AG04450 (cell line): ENCODE data around the gene CD84. TPM values are rescaled to one million over a fixed set of nuclear protein-coding genes. Genes with fewer than 3 reads are reported as not detected.

Experiments used
- CTCF ChIA-PET: fragments of 300-600, 350-600 bp; formaldehyde crosslinking; extraction: SDS; loops from one replicate; lab custom pipeline; 2022; ENCODE audit warnings: antibody characterized with exemption, inconsistent platforms; lab: Charles Lee
- POLR2A ChIA-PET: fragments of 350-600 bp; formaldehyde crosslinking; extraction: SDS; loops from one replicate; lab custom pipeline; 2021; ENCODE audit warnings: antibody characterized with exemption, inconsistent platforms; lab: Yijun Ruan, JAX
- DNase-seq: peaks from one replicate; pipeline ENCODE4 v3.0.0-alpha.2; 2011; ENCODE audit warnings: low read depth, low spot score
- H3K27ac ChIP-seq: one replicate; pipeline ENCODE4 v1.5.1; 2012; ENCODE audit warnings: low read depth, low read length, control low read depth
- H3K27me3 ChIP-seq: one replicate; pipeline ENCODE4 v1.6.0; 2012; ENCODE audit warnings: low read length; ENCODE audit not compliant: control insufficient read depth, insufficient read depth
- H3K4me3 ChIP-seq: 2 replicates; pipeline ENCODE4 v1.5.1; 2011; ENCODE audit warnings: mild to moderate bottlenecking, low read depth, low read length, control low read depth
- H3K9me3 ChIP-seq: 2 replicates; pipeline ENCODE4 v1.5.1; 2012; ENCODE audit warnings: low read length; ENCODE audit not compliant: control insufficient read depth, insufficient read depth
- CTCF ChIP-seq: IDR thresholded peaks from 2 replicates; pipeline ENCODE4 v1.5.1; 2011; ENCODE audit warnings: low read depth, low read length, control low read depth, inconsistent platforms
- polyA plus RNA-seq: library from polyadenylated mRNA; depleted of rRNA; stranded (reverse); fragments of >200 nt; gene quantifications from 2 replicates; pipeline ENCODE4 v1.2.3, GENCODE V29; 2011

The CD84 gene
- polyA plus RNA-seq, 1 experiment, result not detected

GRCh38 chr1:160522622-160523345, 56.5 kb downstream of the CD84 start, which contains the start of gene SLAMF6:
Gene SLAMF6 (minus strand): TSS chr1:160523255. CDS start chr1:160523192, 63 bp downstream.
- ChIA-PET POLR2A (no interaction called here), CTCF (no interaction called here)
- Histone ChIP-seq H3K4me3 (no peak within 1 kb of the TSS), H3K9me3 (no peaks in the 10 kb centered on the region), H3K27me3 (no peaks in the 10 kb centered on the region), H3K27ac (no peak within 1 kb of the TSS)
- DNase-seq, result no peak
- TF ChIP-seq CTCF, result no peak

- H3K27ac ChIP-seq, result no peak overlapping the region
- no peaks in the 10 kb centered on the region for H3K9me3 ChIP-seq
- no peak overlapping the region for H3K4me3 ChIP-seq
- H3K27me3 ChIP-seq, result no peaks in the 10 kb centered on the region
- CTCF ChIA-PET, result interaction anchor here (0.9 kb wide), 1 partner anchor 94 kb away, joined by 3 read pairs; no protein-coding TSS in a partner anchor
- DNase-seq, result no peak
- TF ChIP-seq CTCF, result no peak
- POLR2A ChIA-PET, result no interaction called here
Observed at GRCh38 chr1:160522136-160522535, 57.2 kb downstream of the CD84 start.

- no peak for TF ChIP-seq CTCF
- POLR2A ChIA-PET, result no interaction called here
Observed at GRCh38 chr1:160521554-160521953, 57.7 kb downstream of the CD84 start.

GRCh38 chr1:160520999-160521398, 58.3 kb downstream of the CD84 start:
- Histone ChIP-seq H3K27ac (no peak overlapping the region), H3K9me3 (no peaks in the 10 kb centered on the region), H3K4me3 (no peak overlapping the region), H3K27me3 (no peaks in the 10 kb centered on the region)
- ChIA-PET POLR2A (no interaction called here), CTCF (no interaction called here)
- no peak for DNase-seq
- no peak for TF ChIP-seq CTCF

More at GRCh38 chr1:160521554-160521953, 57.7 kb downstream of the CD84 start:
- no peak for DNase-seq
- CTCF ChIA-PET, result interaction anchor here (0.9 kb wide), 1 partner anchor 93 kb away, joined by 3 read pairs; no protein-coding TSS in a partner anchor
- Histone ChIP-seq H3K27ac (no peak overlapping the region), H3K4me3 (no peak overlapping the region), H3K9me3 (no peaks in the 10 kb centered on the region), H3K27me3 (no peaks in the 10 kb centered on the region)

GRCh38 chr1:160520582-160520981, 58.7 kb downstream of the CD84 start:
- Histone ChIP-seq H3K4me3 (no peak overlapping the region), H3K9me3 (no peaks in the 10 kb centered on the region), H3K27me3 (no peaks in the 10 kb centered on the region), H3K27ac (no peak overlapping the region)
- ChIA-PET POLR2A (no interaction called here), CTCF (no interaction called here)
- DNase-seq, result no peak
- TF ChIP-seq CTCF, result no peak
